Measurements from ENCODE around the gene SH3PXD2A. TPM values are rescaled to one million over a fixed set of nuclear protein-coding genes. Genes with fewer than 3 reads are reported as not detected.

Gene SH3PXD2A
- total and polyA plus RNA-seq, 10 of the 15 experiments (the other 5 are each of a cell fraction or from before 2014, with no cell fraction given), result 0.63 to 14.0 (median 4.4) TPM

GRCh38 chr10:103756277-103756869 is 99.0 kb downstream of the SH3PXD2A start:
- Histone ChIP-seq H2AFZ (ENCODE audit: control insufficient read depth, low read depth, low read length) (no peak overlapping the region), H3K36me3 (ENCODE audit: control insufficient read depth in 2 of 2, insufficient read depth in 2 of 2, low read length in 1 of 2) (no peaks in the 10 kb centered on the region), H3K27me3 (replicated peaks in 1 of 2; ENCODE audit: control insufficient read depth in 2 of 2, insufficient read depth in 2 of 2, low read length in 1 of 2) (0 out of 4 replicates have a peak, but pooled peaks cover 0 to 2% of the 10 kb centered on the region in 2 experiments), H4K20me1 (ENCODE audit: control insufficient read depth, insufficient read depth) (no peaks in the 10 kb centered on the region), H3K27ac (ENCODE audit: control insufficient read depth, insufficient read depth) (no peak overlapping the region), H3K79me2 (ENCODE audit: control insufficient read depth, insufficient read depth, low read length) (no peaks in the 10 kb centered on the region), H3K9me3 (replicated peaks; ENCODE audit: control insufficient read depth, insufficient read depth, low read length) (peaks cover 3% of the 10 kb centered on the region; the same call in 2 of the 3 replicates), H3K9ac (ENCODE audit: control insufficient read depth, insufficient read depth, low read length) (no peak overlapping the region), H3K4me3 (no peak overlapping the region), H3K4me2 (ENCODE audit: control insufficient read depth, insufficient read depth) (no peak overlapping the region), H3K4me1 (ENCODE audit: control insufficient read depth, insufficient read depth, low read length) (no peaks in the 10 kb centered on the region)
- no peak for FAIRE-seq
- ChIA-PET POLR2A (no interaction called here), CTCF (no interaction called here), RAD21 (ENCODE audit: unreplicated experiment) (no interaction called here), SMC1A (ENCODE audit: uncharacterized antibody, unreplicated experiment) (no interaction called here)
- 56% methylated on average over 8 of the region's 8 CpGs for WGBS (ENCODE audit: insufficient coverage, insufficient replicate concordance, low lambda C conversion rate, missing lambda C conversion rate)
- TF ChIP-seq, protein P1, sequence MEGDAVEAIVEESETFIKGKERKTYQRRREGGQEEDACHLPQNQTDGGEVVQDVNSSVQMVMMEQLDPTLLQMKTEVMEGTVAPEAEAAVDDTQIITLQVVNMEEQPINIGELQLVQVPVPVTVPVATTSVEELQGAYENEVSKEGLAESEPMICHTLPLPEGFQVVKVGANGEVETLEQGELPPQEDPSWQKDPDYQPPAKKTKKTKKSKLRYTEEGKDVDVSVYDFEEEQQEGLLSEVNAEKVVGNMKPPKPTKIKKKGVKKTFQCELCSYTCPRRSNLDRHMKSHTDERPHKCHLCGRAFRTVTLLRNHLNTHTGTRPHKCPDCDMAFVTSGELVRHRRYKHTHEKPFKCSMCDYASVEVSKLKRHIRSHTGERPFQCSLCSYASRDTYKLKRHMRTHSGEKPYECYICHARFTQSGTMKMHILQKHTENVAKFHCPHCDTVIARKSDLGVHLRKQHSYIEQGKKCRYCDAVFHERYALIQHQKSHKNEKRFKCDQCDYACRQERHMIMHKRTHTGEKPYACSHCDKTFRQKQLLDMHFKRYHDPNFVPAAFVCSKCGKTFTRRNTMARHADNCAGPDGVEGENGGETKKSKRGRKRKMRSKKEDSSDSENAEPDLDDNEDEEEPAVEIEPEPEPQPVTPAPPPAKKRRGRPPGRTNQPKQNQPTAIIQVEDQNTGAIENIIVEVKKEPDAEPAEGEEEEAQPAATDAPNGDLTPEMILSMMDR (IDR thresholded peaks at IDR 0.05 in 2 of 3, conservative IDR thresholded peaks at IDR 0.05 in 1 of 3; ENCODE audit: control insufficient read depth in 2 of 3, extremely low read depth in 1 of 3, insufficient read depth in 1 of 3, low read depth in 3 of 3, low read length in 3 of 3), result no peak
- TF ChIP-seq RUNX3 (IDR thresholded peaks at IDR 0.05; ENCODE audit: low read length) (no peak), SIX5 (IDR thresholded peaks at IDR 0.05; ENCODE audit: low read depth, low read length, severe bottlenecking) (no peak)
- no peak for ATAC-seq
- BruUV-seq (replicated peaks), result no TSS peak
- intact Hi-C loops (cut with micrococcal nuclease; ENCODE audit: unreplicated experiment) (no loop called here), in situ Hi-C loops (cut with MboI) (no loop called here)
- DNase-seq (ENCODE audit: low read depth, low spot score), result no peak

DNA sequence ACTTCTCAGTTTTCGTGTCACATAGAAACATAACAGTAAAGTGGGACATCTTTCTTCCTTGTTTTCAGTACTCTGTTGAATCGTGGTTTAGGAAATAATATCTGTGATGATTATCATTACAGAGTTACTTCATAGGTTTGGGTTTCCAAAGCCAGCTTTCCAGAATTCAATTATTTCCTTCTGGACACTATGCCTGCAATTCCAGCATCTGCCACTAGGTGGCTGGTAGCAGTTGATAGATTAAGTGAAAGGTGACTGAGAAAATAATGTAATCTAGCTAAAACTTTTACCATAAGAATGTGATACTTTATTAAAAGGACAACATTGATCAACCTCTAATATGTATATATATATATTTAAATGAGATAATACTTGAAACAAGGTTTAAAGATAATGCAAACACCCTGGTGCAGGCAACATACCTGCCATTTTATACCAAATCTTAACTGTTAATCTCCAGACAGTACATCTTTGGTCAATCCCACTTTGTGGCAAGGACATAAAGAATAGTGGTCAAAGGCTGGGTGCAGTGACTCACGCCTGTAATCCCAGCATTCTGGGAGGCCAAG is 102.6 kb downstream of the SH3PXD2A start:
- ChIA-PET CTCF (interaction anchor here (1.2 to 1.9 kb wide), 6 partner anchors 15 to 86 kb away, joined by 3 to 6 read pairs (median 4); no protein-coding TSS in a partner anchor), SMC1A (ENCODE audit: uncharacterized antibody, unreplicated experiment) (interaction anchor here (1.1 to 2.2 kb wide), 4 partner anchors 10 to 24 kb away, joined by 3 to 5 read pairs (median 3); no protein-coding TSS in a partner anchor), RAD21 (ENCODE audit: unreplicated experiment) (no interaction called here), POLR2A (interaction anchor here (0.6 kb wide), 1 partner anchor 28 kb away, joined by 5 read pairs; no protein-coding TSS in a partner anchor)
- no peaks in the 10 kb centered on the region for H4K20me1 ChIP-seq (ENCODE audit: control insufficient read depth, insufficient read depth)
- H3K36me3 ChIP-seq (ENCODE audit: control insufficient read depth in 2 of 2, insufficient read depth in 2 of 2, low read length in 1 of 2), result no peaks in the 10 kb centered on the region
- WGBS (ENCODE audit: insufficient coverage, insufficient replicate concordance, low lambda C conversion rate, missing lambda C conversion rate), result 37% methylated on average over 3 of the region's 3 CpGs
- H3K27ac ChIP-seq (ENCODE audit: control insufficient read depth, insufficient read depth), result no peak overlapping the region
- no peaks in the 10 kb centered on the region for H3K79me2 ChIP-seq (ENCODE audit: control insufficient read depth, insufficient read depth, low read length)
- H3K4me3 ChIP-seq, result no peak overlapping the region
- FAIRE-seq, result no peak
- in situ Hi-C loops (cut with MboI) (no loop called here), intact Hi-C loops (cut with micrococcal nuclease; ENCODE audit: unreplicated experiment) (no loop called here)
- no peak for DNase-seq (ENCODE audit: low read depth, low spot score)
- H3K4me2 ChIP-seq (ENCODE audit: control insufficient read depth, insufficient read depth), result no peak overlapping the region
- ATAC-seq, result no peak
- H3K9ac ChIP-seq (ENCODE audit: control insufficient read depth, insufficient read depth, low read length), result no peak overlapping the region
- no peak overlapping the region for H2AFZ ChIP-seq (ENCODE audit: control insufficient read depth, low read depth, low read length)
- 0 out of 4 replicates have a peak, but pooled peaks cover 0 to 2% of the 10 kb centered on the region in 2 experiments for H3K27me3 ChIP-seq (replicated peaks in 1 of 2; ENCODE audit: control insufficient read depth in 2 of 2, insufficient read depth in 2 of 2, low read length in 1 of 2)
- H3K9me3 ChIP-seq (replicated peaks; ENCODE audit: control insufficient read depth, insufficient read depth, low read length), result peaks cover 3% of the 10 kb centered on the region; the same call in 2 of the 3 replicates
- no TSS peak for BruUV-seq (replicated peaks)
- TF ChIP-seq RAD21 (IDR thresholded peaks at IDR 0.05; ENCODE audit: insufficient read depth, low read depth, low read length), result 0 out of 2 replicates have a peak, but pooled peaks have one; percentile 13
- TF ChIP-seq, protein P1 (IDR thresholded peaks at IDR 0.05 in 2 of 3, conservative IDR thresholded peaks at IDR 0.05 in 1 of 3; ENCODE audit: control insufficient read depth in 2 of 3, extremely low read depth in 1 of 3, insufficient read depth in 1 of 3, low read depth in 3 of 3, low read length in 3 of 3), result peak; percentile 23 to 71 (median 57)
- 0 out of 2 replicates have a peak, but pooled peaks have one; percentile 67 for TF ChIP-seq CBX5 (IDR thresholded peaks at IDR 0.05; ENCODE audit: low read depth)
- no peak for TF ChIP-seq STAT3 (IDR thresholded peaks at IDR 0.05; ENCODE audit: low read depth, low read length)
- H3K4me1 ChIP-seq (ENCODE audit: control insufficient read depth, insufficient read depth, low read length), result no peaks in the 10 kb centered on the region

Measured in GM12878 (cell line).